ENCODE data around the gene SBNO1.
"Not testable (repeated sequence)": the region's sequence is repeated elsewhere in the genome, so short reads cannot be mapped to it uniquely, and the experiment has no call there.

SBNO1 gene

GRCh38 chr12:123346946-123347345 lies 17.7 kb downstream of the SBNO1 start:
- DNase-seq (ENCODE audit: low read depth): no peak

GRCh38 chr12:123344086-123344485 lies 20.6 kb downstream of the SBNO1 start:
- DNase-seq (ENCODE audit: low read depth): no peak

GRCh38 chr12:123337070-123337469 lies 27.6 kb downstream of the SBNO1 start:
- no peak for DNase-seq (ENCODE audit: low read depth)

GRCh38 chr12:123336530-123336929 lies 28.1 kb downstream of the SBNO1 start:
- no peak for DNase-seq (ENCODE audit: low read depth)

DNA sequence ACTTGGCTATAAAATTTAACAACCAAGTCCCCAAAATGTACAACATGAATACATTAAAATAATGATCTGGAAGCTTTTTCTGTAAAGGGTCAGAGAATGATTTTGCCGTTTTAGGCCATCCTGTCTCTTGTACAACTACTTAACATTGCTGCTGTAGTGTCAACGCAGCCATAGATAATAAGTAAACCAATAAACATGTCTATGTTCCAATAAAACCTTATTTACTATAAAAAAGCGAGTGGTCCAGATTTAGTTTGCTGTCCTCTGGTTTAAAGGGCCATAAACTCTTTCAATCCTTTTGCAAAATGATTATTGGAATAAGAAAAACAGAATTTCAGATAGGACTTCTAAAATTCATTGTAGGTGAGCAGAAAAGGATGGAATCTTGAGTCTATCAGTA lies 29.2 kb downstream of the SBNO1 start:
- DNase-seq (ENCODE audit: low read depth): no peak

- DNase-seq (ENCODE audit: low read depth): no peak
Measured at GRCh38 chr12:123329799-123330198, 34.8 kb downstream of the SBNO1 start.

GRCh38 chr12:123319826-123320225 lies 44.8 kb downstream of the SBNO1 start:
- no peak for DNase-seq (ENCODE audit: low read depth)

- DNase-seq (ENCODE audit: low read depth): no peak
Measured at GRCh38 chr12:123319273-123319672, 45.4 kb downstream of the SBNO1 start.

GRCh38 chr12:123313046-123313445 lies 51.6 kb downstream of the SBNO1 start:
- not testable (repeated sequence) for DNase-seq (ENCODE audit: low read depth)

- no peak for DNase-seq (ENCODE audit: low read depth)
Measured at GRCh38 chr12:123306200-123306599, 58.4 kb downstream of the SBNO1 start.

- no peak for DNase-seq (ENCODE audit: low read depth)
Measured at GRCh38 chr12:123305136-123305535, 59.5 kb downstream of the SBNO1 start.

GRCh38 chr12:123293178-123293760 lies 71.4 kb downstream of the SBNO1 start:
- DNase-seq (ENCODE audit: low read depth): no peak

- DNase-seq (ENCODE audit: low read depth): no peak
Measured at GRCh38 chr12:123289911-123290310, 74.7 kb downstream of the SBNO1 start.

DNA sequence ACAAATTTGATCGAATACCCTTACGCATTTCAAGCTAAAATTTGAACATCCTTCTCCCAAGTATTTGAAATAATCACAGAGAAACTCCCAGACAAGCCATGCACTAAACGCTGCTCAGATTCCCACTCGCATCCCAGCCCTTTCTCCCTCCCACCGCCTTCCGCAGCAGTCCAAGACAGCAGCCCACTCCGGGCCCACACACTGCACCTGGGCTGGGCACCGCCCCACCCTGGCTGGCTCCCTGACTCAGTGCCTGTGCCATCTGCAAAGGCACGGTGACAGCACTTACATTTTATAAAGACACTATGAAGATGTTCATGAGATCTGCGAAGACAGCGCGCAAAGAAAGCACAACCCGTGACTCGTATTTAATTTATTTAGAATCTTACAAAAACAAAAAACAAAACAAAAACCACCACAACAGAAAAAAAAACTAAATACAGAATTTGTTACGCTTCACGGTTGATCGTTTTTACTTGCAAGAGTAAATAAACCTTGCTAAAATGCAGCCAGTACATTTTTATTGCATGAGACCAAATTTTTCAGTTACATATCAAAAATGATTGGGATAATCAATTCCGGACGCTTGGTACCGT lies 75.8 kb downstream of the SBNO1 start:
- DNase-seq (ENCODE audit: low read depth): no peak

- no peak for DNase-seq (ENCODE audit: low read depth)
Measured at GRCh38 chr12:123286652-123287373, 77.8 kb downstream of the SBNO1 start.

GRCh38 chr12:123284669-123285068 lies 80.0 kb downstream of the SBNO1 start:
- DNase-seq (ENCODE audit: low read depth): no peak

DNA sequence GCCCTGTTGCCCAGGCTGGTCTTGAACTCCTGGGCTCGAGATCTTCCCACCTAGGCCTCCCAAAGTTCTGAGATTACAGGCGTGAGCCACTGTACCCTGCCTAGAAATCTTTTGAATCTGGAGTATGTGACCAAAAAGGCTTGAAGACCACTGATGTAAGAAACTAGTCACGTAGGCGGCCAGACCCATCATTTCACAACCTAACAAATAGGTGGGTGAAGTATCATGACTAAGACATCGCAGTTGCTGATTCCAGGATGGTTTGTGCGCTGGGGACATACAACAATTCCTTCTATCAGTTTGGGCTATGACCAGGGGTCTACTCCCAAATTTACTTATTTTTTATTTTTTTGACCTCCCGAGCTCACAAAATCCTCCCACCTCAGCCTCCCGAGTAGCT lies 81.2 kb downstream of the SBNO1 start:
- no peak for DNase-seq (ENCODE audit: low read depth)

DNA sequence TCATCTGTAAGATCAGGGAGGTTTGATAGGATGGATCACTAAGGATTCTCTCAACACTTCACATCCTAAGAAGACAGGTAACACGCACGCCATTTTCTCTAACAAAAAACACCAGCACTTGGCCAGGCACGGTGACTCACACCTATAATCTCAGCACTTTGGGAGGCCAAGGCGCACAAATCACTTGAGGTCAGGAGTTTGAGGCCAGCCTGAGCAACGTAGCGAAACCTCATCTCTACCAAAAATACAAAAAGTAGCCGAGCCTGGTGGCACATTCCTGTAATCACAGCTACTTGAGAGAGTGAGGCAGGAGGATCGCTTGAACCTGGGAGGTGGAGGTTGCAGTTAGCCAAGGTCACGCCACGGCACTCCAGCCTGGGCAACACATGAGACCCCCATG lies 82.5 kb downstream of the SBNO1 start:
- DNase-seq (ENCODE audit: low read depth): no peak

GRCh38 chr12:123280971-123281370 lies 83.7 kb downstream of the SBNO1 start:
- DNase-seq (ENCODE audit: low read depth): no peak

- no peak for DNase-seq (ENCODE audit: low read depth)
Measured at GRCh38 chr12:123278101-123278627, 86.5 kb downstream of the SBNO1 start.

DNA sequence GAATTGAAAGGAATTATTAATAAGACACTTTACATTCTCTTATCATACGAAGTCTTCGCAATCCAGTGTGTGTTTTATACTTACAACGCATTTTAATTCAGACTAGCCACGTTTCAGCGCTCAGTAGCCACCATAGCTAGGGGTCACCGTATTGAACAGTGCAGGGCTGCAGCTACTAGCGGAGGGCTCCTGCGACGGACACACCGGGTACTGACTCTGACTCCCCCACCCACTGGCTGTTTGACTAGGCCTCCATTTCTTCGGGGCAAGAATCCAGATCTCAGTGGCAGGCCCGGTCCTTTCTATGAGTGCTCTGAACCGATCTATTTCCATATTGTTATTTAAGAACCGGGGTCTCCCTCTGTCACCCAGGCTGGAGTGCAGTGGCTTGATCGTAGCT lies 91.5 kb downstream of the SBNO1 start:
- no peak for DNase-seq (ENCODE audit: low read depth)

- DNase-seq (ENCODE audit: low read depth): peak; percentile 47
Measured at GRCh38 chr12:123271001-123271668, 93.5 kb downstream of the SBNO1 start.

Data from stimulated activated CD8-positive, alpha-beta memory T cell treated with anti-CD3 and anti-CD28 coated beads, Interleukin-15, amount 100 ng/mL, for 24 hours (primary cell).